ENCODE measurements around the gene CBX3.
"Not testable (repeated sequence)": the region's sequence is repeated elsewhere in the genome, so short reads cannot be mapped to it uniquely, and the experiment has no call there.

Gene CBX3

DNA sequence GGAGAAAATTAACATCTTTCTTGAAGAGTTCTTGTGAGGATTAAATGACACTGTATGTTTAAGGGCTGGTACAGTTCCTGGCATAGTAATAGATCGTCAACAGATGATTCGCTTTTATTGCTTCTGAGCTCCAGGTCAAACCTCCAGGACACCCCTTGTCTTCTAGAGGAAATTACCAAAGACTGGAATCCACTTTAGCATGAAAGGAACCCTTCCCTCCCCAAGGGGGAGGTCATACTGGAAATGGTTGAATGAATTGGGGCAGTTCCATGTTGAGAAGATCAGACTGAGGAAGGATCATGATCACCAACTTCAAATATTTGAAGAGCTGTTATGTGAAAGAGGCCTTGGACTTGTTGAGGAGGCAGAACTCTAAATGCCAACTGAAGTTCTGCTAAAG is 40.6 kb upstream of the CBX3 start:
- Histone ChIP-seq H3K27me3 (ENCODE audit: insufficient read depth, low read length, poor library complexity) (no peaks in the 10 kb centered on the region), H2AFZ (ENCODE audit: low read depth, low read length) (no peak overlapping the region), H4K20me1 (ENCODE audit: insufficient read depth, low read length) (no peaks in the 10 kb centered on the region), H3K4me1 (ENCODE audit: insufficient read depth, low read length) (peaks cover 15% of the 10 kb centered on the region), H3K4me3 (ENCODE audit: low read depth in 1 of 2, low read length in 2 of 2) (no peak overlapping the region), H3K27ac (ENCODE audit: low read length) (no peak overlapping the region), H3K9me3 (ENCODE audit: insufficient read depth, low read length, severe bottlenecking) (no peaks in the 10 kb centered on the region), H3K9ac (ENCODE audit: low read depth, low read length) (no peak overlapping the region), H3K79me2 (ENCODE audit: insufficient read depth, low read length) (no peaks in the 10 kb centered on the region), H3K36me3 (ENCODE audit: insufficient read depth, low read length) (no peaks in the 10 kb centered on the region), H3K4me2 (ENCODE audit: insufficient read depth, low read length) (no peak overlapping the region)
- DNase-seq (no peak), ATAC-seq (ENCODE audit: insufficient read depth, low read depth) (no peak)
- TF ChIP-seq, protein P1, sequence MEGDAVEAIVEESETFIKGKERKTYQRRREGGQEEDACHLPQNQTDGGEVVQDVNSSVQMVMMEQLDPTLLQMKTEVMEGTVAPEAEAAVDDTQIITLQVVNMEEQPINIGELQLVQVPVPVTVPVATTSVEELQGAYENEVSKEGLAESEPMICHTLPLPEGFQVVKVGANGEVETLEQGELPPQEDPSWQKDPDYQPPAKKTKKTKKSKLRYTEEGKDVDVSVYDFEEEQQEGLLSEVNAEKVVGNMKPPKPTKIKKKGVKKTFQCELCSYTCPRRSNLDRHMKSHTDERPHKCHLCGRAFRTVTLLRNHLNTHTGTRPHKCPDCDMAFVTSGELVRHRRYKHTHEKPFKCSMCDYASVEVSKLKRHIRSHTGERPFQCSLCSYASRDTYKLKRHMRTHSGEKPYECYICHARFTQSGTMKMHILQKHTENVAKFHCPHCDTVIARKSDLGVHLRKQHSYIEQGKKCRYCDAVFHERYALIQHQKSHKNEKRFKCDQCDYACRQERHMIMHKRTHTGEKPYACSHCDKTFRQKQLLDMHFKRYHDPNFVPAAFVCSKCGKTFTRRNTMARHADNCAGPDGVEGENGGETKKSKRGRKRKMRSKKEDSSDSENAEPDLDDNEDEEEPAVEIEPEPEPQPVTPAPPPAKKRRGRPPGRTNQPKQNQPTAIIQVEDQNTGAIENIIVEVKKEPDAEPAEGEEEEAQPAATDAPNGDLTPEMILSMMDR (IDR thresholded peaks at IDR 0.05; ENCODE audit: borderline replicate concordance, extremely low read depth, low read length, poor library complexity, severe bottlenecking), result no peak
- no peak for TF ChIP-seq EZH2 (IDR thresholded peaks at IDR 0.05; ENCODE audit: borderline replicate concordance, low read depth, low read length, severe bottlenecking)

DNA sequence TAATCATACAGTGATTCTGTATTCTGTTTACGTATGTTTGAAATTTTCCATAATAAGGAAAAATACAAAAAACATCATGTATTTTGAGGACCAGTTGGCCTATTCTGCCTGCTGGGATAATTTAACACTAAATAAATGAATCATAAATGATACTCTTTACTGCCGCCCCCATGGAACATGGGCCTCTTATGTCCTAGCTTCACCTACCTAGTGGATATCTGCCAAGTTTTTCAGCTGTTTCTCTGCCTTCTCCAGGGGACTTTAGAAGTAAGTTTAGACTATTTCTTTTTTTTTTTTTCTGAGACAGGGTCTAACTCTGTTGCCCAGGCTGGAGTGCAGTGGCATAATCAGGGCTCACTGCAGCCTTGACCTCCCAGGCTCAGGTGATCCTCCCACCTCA is 39.1 kb upstream of the CBX3 start:
- H3K9me3 ChIP-seq (ENCODE audit: insufficient read depth, low read length, severe bottlenecking), result no peaks in the 10 kb centered on the region
- no peak overlapping the region for H3K4me2 ChIP-seq (ENCODE audit: insufficient read depth, low read length)
- no peaks in the 10 kb centered on the region for H3K79me2 ChIP-seq (ENCODE audit: insufficient read depth, low read length)
- H3K9ac ChIP-seq (ENCODE audit: low read depth, low read length), result no peak overlapping the region
- H3K4me1 ChIP-seq (ENCODE audit: insufficient read depth, low read length), result no peaks in the 10 kb centered on the region; the same call in 1 of the 2 replicates
- DNase-seq (no peak), ATAC-seq (ENCODE audit: insufficient read depth, low read depth) (no peak)
- H3K27me3 ChIP-seq (ENCODE audit: insufficient read depth, low read length, poor library complexity), result no peaks in the 10 kb centered on the region
- H4K20me1 ChIP-seq (ENCODE audit: insufficient read depth, low read length), result no peaks in the 10 kb centered on the region
- no peak overlapping the region for H2AFZ ChIP-seq (ENCODE audit: low read depth, low read length)
- no peak overlapping the region for H3K4me3 ChIP-seq (ENCODE audit: low read depth in 1 of 2, low read length in 2 of 2)
- no peaks in the 10 kb centered on the region for H3K36me3 ChIP-seq (ENCODE audit: insufficient read depth, low read length)
- TF ChIP-seq, protein P1 (IDR thresholded peaks at IDR 0.05; ENCODE audit: borderline replicate concordance, extremely low read depth, low read length, poor library complexity, severe bottlenecking), result no peak
- TF ChIP-seq EZH2 (IDR thresholded peaks at IDR 0.05; ENCODE audit: borderline replicate concordance, low read depth, low read length, severe bottlenecking), result no peak
- no peak overlapping the region for H3K27ac ChIP-seq (ENCODE audit: low read length)

DNA sequence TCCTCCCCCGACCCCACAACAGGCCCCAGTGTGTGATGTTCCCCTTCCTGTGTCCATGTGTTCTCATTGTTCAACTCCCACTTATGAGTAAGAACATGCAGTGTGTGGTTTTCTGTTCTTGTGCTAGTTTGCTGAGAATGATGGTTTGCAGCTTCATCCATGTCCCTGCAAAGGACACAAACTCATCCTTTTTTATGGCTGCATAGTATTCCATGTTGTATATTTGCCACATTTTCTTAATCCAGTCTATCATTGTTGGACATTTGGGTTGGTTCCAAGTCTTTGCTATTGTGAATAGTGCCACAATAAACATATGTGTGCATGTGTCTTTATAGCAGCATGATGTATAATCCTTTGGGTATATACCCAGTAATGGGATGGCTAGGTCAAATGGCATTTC is 37.7 kb upstream of the CBX3 start:
- not testable (repeated sequence) for DNase-seq; H3K27ac ChIP-seq (ENCODE audit: low read length); H4K20me1 ChIP-seq (ENCODE audit: insufficient read depth, low read length); H3K36me3 ChIP-seq (ENCODE audit: insufficient read depth, low read length); H3K4me3 ChIP-seq (ENCODE audit: low read depth in 1 of 2, low read length in 2 of 2); H2AFZ ChIP-seq (ENCODE audit: low read depth, low read length); H3K4me2 ChIP-seq (ENCODE audit: insufficient read depth, low read length); ATAC-seq (ENCODE audit: insufficient read depth, low read depth); H3K27me3 ChIP-seq (ENCODE audit: insufficient read depth, low read length, poor library complexity); H3K79me2 ChIP-seq (ENCODE audit: insufficient read depth, low read length); H3K9me3 ChIP-seq (ENCODE audit: insufficient read depth, low read length, severe bottlenecking); H3K4me1 ChIP-seq (ENCODE audit: insufficient read depth, low read length); H3K9ac ChIP-seq (ENCODE audit: low read depth, low read length)

DNA sequence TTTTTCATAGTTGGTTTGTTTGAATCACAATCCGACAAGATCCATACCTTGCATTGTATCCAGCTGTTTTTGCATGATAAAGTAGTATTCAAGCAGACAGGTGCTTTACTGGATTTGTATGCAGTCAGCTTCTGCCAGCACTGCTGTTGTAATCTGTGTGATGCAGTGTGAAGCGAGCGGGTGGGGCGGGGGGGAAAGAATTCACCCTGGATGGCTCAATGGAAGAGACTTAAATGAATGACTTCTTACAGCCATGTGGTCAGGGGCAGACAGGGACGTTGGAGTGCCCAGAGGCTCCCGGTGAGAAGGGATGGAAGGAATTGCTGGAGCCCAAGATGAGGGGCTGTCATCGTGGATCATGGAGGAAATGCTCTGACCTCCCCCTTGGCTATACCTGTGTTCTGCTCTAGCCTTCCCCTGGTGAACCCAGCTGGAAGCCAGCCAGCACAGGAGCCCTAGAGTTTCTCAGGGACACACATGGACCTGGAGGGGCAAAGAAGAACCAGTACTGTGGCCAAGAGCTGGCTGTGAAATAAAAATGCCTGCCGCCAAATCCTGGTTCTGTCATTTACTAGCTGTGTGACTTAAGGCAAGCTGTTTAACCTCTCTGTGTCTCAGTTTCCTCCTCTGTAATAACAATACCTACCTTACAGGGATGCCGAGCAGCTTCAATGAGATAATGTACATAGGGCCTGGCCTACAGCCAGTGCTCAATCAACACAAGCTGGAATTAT is 35.4 kb upstream of the CBX3 start:
- DNase-seq (no peak), ATAC-seq (ENCODE audit: insufficient read depth, low read depth) (no peak)
- Histone ChIP-seq H3K9me3 (ENCODE audit: insufficient read depth, low read length, severe bottlenecking) (no peaks in the 10 kb centered on the region), H4K20me1 (ENCODE audit: insufficient read depth, low read length) (no peaks in the 10 kb centered on the region), H3K27me3 (ENCODE audit: insufficient read depth, low read length, poor library complexity) (no peaks in the 10 kb centered on the region), H3K4me2 (ENCODE audit: insufficient read depth, low read length) (no peak overlapping the region), H2AFZ (ENCODE audit: low read depth, low read length) (no peak overlapping the region), H3K27ac (ENCODE audit: low read length) (no peak overlapping the region), H3K9ac (ENCODE audit: low read depth, low read length) (no peak overlapping the region), H3K4me1 (ENCODE audit: insufficient read depth, low read length) (no peaks in the 10 kb centered on the region), H3K79me2 (ENCODE audit: insufficient read depth, low read length) (no peaks in the 10 kb centered on the region), H3K36me3 (ENCODE audit: insufficient read depth, low read length) (no peaks in the 10 kb centered on the region), H3K4me3 (ENCODE audit: low read depth in 1 of 2, low read length in 2 of 2) (no peak overlapping the region)
- TF ChIP-seq, protein P1 (IDR thresholded peaks at IDR 0.05; ENCODE audit: borderline replicate concordance, extremely low read depth, low read length, poor library complexity, severe bottlenecking), result no peak
- no peak for TF ChIP-seq EZH2 (IDR thresholded peaks at IDR 0.05; ENCODE audit: borderline replicate concordance, low read depth, low read length, severe bottlenecking)

Data from DND-41 (cell line).